Stimulated activated CD8-positive, alpha-beta memory T cell treated with anti-CD3 and anti-CD28 coated beads, Interleukin-4, amount 100 ng/mL, for 1 hour (primary cell): ENCODE data around the gene TUBGCP6.

Source experiments
- DNase-seq, 2 donors: peaks; one replicate each; pipeline ENCODE4 v3.0.0-alpha.2; 2020; ENCODE audit warnings: low read depth in 2 of 2, low spot score in 1 of 2

The TUBGCP6 gene

DNA sequence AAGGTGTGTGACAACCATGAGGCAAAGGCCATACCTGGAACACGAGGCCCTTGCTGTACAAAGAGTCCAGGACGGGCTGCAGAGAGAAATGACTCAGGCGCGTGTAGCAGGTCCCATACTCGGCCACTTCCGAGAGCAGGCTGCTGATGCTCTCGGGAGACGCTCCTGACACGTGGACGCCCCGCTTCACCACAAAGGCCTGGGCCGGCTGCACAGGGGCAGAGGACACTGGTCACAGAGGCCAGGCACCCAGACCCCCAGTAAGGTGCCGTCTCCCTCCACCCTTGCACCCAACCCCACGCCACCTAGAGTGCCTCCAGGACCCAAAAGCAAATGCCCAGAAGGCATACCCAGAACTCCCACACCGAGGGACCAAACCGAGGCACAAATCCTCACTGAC is 15.5 kb downstream of the TUBGCP6 start:
- no peak for DNase-seq

DNA sequence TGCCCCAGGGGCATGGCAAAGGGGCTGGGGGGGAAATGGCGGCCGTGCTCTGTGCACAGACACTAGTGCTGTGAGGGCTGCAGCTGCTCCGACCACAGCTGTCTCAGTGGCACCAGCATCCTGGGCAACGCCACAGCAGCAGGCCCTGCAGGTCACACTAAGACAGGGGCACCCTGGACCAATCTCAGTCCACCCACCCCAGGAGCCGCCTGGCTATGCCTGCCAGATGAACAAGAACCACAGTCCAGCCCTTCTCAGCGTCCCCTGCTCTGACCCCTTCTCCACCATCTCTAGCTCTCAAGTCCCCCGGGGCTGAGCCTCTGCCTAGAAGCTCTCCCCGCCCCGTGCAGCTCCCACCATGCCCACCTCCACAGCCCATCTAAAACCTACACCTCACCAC is 16.5 kb downstream of the TUBGCP6 start:
- no peak for DNase-seq

DNA sequence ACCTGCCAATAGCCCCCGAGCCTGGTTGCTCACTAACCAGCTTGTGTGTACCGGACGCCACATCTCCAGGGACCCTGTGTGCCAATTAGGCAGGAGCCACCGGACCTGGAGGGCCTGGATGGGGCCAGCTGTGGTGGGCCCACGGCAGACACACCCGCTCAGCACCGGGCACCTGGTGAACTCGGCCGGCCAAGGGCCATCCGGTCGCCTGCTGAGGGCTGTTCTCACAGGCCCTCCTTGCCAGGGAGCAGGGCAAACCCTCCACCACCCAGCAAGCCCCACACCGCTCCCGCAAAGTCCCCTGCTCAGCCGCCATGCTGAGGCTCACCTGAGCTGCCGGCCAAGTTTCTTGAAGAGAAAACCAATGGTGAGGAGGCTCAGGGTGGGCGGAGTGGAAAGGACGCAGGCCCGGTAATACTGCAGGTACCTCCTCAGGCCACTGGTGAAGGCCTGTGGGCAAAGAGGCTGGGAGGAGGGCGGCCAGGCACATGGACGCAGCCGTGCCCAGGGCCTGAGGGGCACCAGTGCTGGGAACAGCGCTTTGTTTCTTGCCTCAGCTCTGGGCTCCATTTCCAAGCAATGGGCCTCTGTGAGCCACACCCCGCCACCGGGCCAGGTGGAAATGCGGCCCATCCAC is 17.1 kb downstream of the TUBGCP6 start:
- no peak for DNase-seq

DNA sequence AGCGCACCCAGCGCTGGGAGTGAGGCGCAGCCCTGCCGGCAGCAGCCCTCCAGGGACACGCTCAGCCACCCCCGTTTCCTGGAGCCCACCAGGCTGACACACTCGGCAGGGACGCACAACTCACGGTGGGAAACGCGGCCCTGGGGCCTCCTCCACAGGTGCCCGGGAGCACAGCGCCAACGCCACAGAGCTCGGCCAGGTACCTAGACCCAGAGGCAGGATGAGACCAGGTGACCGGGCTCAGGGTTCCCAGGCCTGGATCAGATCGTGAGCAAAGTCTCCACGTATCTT is 18.0 kb downstream of the TUBGCP6 start:
- DNase-seq: no peak

DNA sequence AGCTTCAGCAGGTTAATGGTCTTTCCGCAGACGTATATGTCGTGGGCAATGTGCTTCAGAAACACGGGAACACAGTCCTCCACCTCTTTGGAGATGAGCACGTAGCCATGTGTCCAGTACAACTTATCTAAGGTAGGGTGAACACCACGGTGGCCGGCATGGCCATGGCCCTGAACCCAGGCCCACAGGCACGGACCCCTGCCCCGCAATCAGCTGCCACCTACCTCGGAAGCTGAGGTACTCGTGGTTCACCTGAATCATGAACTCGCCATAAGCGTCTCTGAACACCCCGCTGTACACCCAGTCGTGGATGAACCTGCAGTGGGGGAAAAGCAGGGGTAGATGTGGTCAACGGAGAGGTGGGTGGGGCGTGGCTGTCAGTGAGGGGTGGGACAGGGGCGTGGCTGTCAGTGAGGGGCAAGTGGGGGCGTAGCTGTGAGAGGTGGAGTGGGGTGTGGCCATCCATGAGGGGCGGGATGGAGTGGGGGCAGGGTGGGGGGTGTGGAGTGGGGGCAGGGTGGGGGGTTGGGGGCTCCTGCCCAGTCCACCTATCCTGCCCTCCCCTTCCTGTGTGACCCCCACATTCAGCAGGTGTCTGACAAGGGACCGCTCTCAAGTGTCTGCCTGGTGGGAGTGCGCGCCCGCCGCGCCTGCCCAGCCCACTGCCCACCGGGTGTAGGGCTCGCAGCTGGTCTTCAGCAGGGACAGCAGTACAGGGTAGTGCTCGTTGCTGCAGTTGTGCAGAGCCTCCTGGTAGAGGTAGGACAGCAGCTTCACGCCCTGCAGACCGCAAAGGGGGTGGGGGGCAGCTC is 18.6 kb downstream of the TUBGCP6 start:
- no peak for DNase-seq

DNA sequence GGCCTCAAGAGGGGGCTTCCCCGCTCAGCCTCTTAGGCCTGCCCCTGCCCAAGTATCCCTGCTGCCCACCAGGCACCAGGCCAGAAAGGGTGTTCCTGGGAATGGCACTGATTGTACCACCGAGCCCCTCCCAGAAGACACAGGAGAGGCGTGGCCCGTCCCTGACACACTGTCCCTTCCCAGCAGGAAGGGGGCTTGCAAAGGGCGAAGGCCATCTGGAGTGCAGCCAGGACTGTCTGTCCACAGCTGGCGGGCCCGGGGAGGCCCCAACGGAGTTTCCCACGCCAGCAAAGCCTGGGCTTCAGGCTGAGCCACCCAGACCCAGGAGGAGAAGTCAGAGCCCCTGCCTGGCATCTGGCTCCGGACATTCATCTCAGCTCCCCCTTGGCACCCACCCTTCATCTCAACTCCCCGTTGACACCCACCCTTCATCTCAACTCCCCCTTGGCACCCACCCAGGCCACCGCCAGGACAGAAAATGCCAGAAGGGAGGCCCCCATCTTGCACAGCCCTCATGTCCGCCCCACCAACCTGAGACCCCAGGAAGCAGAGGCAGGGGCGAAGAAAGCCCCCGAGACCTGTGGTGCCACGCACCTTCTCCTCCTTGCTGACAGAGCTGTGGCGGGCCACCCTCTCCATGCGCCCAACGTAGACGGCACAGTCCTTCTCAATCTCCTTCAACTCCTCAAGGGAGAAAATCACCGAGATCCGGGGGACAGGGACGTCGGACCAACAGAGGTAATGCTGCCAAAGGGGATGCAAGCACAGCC is 19.4 kb downstream of the TUBGCP6 start:
- no peak for DNase-seq

DNA sequence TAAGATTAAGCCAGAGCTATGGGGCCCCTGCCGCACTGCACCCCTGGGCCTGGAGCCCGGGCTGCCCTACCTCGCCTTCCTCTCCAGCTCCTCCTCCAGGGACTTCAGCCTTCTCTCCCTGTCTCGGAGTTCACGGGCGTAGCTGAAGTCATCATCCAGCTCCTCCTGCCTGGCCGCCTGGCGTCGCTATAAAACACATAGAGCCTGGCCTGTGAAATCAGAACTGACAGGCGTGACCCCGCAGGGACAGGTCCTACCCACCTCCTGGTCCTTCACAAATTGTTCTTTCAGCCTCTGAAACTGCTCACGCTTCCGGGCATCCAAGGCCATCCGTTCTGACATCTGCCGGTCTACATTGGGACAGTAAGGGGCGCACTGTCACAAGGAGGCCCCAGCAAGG is 20.8 kb downstream of the TUBGCP6 start:
- no peak for DNase-seq

DNA sequence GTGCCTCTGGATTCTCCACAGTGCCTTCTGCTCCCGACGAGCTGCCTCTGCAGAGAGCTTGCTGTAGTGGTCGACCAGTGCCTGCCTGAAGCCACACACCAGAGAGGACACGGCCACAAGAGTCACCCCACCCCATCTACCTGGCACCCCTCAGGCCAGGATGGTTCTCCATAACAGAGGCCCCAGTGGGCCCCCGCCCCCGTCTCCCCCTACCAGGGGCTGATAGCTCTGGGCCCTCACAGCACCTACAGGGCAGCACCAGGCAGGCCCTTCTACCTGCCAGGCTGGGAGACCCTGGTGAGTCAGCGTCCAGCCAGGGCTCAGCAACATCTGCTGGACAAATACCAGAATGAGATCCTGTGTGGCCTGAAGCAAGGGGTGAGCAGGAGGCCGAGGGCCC is 22.3 kb downstream of the TUBGCP6 start:
- no peak for DNase-seq

DNA sequence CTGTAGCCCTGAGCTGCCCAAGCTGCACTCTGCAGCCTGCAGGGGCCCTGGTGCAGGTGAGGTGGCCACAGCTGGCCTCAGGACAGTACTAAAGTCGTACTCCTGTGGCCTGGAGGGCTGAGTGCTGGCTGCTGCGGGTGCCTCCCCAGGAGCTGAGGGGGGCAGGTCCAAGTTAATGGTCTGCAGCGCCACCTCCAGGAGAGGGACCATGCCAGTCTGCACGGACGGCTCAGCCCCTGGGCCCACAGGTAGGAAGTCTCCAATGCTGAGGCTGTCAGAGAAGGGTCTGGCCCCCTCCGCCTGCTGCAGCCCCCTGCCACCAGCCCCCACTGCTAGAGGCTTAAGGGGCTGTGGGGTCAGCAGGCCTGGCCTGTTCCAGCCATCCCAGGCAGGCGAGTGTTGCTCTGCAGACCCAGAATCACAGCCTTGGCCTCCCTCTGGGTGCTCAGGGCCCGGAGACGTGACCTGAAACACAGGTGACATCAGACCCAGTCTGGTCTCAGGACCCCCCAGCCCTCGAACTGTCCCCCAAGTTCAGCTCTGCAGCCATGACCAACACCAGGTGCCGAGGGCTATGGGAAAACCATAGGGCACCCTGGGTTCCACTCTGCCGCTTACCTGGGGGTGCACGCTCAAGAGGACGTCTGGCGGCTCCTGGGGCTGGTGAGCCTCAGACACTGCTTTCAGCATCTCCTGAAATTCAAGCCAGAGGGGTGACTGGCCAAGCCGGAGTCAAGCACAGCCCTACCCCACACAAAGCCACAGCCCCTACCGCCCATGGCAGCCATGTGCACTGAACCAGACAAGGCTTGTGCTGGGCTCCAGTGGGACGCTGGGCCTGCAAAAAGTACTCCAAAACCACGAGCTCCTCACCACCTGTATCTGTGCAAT is 23.2 kb downstream of the TUBGCP6 start:
- DNase-seq: no peak

DNA sequence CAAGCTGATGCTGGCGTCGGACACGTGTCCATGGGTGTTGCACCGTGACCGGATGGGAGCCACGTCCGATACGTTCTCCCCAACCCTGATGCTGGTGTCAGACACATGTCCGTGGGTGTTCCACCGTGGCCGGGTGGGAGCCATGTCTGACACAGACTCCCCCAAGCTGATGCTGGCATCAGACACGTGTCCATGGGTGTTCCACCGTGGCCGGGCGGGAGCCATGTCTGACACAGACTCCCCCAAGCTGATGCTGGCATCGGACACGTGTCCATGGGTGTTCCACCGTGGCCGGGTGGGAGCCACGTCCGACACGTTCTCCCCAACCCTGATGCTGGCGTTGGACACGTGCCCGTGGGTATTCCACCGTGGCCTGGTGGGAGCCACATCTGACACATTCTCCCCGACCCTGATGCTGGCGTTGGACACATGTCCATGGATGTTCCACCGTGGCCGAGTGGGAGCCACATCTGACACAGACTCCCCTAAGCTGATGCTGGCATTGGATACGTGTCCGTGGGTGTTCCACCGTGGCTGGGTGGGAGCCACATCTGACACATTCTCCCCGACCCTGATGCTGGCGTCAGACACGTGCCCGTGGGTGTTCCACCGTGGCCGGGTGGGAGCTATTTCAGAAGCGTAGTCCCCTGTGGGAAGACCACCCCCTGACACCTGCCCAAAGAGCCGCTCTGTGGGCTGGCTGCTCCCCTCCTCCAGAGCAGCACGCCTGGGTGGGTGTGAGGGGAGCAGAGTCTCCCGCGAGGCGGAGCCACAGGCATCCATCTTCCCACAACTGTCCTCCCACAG is 24.0 kb downstream of the TUBGCP6 start:
- no peak for DNase-seq

DNA sequence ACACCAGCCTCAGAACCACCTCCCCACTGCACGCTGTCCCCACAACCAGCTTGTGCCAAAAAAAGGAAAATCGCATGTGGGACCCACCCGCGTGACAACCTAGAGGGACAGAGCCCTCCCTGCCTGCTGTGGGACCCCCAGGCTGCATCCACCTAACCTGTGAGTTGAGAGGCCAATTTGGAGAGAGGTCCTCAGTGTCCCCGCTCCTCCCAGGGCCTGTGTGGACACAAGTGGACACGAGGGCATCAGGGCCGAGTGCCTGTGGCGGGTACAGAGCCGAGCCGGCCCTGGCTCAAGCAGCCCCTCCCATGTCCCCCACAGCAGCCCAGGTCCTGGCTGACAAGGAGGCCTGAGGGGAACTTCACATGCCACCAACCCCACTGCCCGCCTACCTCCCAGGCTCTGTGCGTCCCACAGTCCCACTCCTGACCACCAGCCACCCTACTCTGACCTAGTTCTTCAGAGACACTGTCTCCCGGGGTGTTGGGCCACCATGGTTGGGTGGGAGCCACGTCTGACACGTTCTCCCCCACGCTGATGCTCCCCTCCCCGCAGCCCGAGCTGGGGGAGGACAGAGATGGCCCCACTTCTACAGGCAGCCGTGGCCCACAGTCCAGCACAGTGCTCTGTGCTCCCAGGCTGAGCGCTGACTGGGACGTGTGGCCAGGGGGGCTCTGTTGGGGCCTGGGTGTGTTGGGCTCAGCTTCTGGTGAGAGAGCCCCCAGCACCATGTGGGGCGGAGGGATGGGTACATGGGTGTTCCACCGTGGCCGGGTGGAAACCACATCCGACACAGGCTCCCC is 24.8 kb downstream of the TUBGCP6 start:
- DNase-seq: no peak

DNA sequence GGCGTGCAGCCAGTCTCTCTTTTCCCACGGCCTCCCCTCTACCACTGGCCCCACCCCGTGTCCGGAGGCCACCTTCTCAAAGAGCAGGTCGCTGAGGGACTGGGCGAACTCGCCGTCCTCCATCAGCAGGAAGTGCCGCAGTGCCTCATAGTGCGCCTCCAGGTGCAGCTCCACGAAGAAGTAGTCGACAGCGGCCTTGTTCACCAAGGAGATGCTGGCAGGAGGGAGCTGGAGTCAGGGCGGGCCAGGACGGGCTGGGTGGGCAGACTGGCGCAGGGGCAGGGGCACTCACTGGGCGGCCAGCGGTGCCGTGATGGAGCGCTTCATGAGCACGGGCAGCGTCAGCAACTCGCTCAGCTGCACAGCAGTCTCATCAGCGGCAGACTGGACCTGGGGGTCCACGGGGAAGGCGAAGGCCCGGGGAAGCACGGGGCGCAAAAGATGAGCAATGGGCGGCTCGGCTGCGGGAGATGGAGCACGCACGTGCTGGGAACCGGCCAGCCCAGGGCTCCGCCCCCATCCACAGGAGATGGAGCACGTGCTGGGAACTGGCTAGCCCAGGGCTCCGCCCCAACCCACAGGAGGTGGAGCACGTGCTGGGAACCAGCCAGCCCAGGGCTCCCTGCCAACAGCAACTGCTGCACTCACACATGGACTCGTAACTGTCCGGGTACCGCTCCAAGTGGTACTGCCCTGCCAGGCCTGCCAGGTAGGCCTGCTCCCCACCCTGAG is 25.7 kb downstream of the TUBGCP6 start:
- no peak for DNase-seq

DNA sequence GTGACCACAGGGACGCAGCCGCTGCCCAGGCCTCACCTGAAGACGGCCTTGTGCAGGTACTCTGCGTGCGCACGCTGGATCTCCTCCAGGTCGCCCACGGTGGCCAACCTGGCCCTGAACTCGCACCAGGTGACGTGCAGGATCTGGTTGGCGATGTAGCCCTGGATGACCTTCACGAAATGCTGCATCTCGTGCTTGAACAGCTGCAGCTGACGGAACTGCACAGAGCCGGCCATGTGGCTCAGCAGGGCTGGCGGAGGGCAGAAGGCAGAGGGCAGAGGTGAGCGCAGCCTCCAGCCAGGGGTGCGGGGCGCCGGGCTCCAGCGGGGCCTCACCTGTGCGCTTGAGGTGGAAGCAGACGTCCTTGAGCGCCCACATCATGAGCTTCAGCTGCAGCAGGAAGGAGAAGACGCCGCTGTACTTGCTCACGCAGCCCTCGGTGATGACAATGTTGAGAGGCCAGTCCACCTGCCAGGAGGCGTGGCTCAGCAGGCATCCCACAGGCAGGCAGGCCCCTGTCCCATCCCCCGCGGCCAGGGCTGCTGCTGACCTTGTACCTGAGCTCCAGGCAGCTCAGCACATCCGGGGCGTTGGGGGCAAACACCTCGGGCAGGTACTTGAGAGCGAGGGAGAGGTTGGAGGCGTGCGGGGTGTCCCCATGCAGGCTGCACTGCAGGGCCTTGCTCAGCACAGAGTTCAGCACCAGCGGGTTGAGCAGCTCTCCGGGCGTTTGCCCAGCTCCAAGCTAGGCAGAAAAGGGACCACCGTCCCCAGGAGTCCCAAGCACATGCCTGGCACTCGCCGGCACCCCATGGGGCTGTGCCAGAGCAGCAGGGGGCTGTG is 26.4 kb downstream of the TUBGCP6 start:
- no peak for DNase-seq

DNA sequence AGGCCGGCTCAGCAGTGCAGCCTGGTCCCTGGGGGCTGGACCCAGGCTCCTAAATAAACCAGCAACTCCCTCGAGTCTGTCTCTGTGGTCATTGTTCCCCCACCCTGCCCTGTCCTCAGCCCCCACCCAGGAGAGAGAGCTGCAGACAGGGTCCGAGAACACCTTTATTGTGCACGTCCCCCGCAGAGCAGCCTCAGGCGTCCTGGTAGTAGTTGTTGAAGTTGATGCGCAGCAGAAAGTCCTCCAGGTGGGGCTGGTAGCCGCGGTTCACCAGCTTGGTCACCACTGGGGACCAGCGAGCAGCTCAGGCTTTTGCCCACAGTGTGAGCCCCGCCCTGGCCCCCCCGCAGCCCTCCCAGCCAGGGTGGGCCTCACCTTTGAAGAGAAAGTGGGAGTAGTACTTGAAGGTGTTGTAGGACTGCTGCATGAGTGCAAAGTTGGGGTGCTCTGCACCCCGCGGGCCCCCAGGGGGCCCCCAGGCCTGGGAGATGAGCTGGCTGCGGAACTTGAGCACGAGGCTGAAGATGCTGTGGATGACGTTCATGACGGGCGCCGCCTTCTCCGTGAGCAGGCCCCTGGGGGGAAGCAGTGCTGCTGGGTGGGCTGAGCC is 27.2 kb downstream of the TUBGCP6 start:
- DNase-seq: no peak

DNA sequence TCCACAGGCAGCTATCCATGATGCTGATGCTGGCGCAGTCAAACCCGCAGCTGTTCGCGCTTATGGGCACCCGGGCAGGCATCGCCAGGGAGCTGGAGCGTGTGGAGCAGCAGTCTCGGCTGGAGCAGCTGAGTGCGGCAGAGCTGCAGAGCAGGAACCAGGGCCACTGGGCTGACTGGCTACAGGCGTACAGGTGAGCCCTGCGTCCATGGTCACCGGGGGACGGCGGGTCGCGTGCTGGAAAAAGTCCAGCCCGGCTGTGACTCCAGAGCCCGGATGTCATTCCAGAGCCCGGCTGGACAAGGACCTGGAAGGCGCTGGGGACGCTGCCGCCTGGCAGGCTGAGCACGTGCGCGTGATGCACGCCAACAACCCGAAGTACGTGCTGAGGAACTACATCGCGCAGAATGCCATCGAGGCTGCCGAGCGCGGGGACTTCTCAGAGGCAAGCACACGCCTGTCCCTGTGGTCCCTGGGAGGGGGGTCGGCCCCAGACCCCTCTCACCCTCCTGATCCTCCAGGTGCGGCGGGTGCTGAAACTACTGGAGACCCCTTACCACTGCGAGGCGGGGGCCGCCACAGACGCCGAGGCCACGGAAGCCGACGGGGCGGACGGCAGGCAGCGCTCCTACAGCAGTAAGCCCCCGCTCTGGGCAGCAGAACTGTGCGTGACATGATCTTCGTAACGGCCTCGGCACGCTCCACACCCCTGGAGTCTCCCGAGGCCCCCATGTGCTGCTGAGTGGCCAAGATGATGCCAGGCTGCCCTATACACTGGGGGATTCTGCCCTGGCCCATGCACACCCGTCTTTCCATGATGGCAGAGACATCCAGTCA is 27.9 kb downstream of the TUBGCP6 start:
- DNase-seq: no peak

DNA sequence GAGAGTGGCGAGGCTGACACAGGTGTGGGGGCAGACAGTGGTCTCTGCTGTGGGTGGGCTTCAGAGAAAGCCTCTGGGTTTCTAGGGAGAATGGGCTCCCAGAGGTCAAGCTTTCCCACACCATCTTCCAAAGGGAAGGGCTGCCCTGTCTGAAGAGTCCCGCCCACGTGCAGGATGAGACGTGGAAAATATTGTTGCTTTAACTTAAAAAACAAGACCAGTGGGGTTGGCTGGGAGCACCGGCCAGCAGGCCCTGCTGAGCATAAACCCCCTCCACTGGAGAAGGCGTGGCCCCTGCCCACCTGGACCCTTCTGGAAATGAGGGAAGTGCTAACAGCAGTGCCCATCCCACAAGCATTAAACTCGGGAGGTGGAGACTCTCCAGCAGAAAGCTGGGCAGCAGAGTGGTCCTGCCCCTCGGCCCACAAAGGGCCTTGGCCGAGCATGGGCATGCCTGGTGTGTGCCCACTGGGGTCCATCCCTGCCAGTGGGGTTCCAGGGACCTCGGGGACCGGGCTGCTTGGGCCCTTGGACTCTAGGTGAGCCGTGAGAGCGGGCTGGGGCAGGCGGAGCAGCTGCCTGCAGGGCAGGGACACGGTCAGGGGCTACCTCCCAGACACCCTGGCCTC is 28.7 kb downstream of the TUBGCP6 start:
- DNase-seq: no peak
